Measurements from ENCODE around the gene TRIM47. TPM values are rescaled to one million over a fixed set of nuclear protein-coding genes. Genes with fewer than 3 reads are reported as not detected.
"Not testable (repeated sequence)": the region's sequence is repeated elsewhere in the genome, so short reads cannot be mapped to it uniquely, and the experiment has no call there.

TRIM47 gene
- total RNA-seq, 2 donors from 2014 or later, result 21.3 to 62.9 TPM

- DNase-seq (ENCODE audit: low spot score), result no peak
- no peaks in the 10 kb centered on the region for H3K9me3 ChIP-seq
Observed at GRCh38 chr17:75869282-75870141, 8.9 kb downstream of the TRIM47 start.

DNA sequence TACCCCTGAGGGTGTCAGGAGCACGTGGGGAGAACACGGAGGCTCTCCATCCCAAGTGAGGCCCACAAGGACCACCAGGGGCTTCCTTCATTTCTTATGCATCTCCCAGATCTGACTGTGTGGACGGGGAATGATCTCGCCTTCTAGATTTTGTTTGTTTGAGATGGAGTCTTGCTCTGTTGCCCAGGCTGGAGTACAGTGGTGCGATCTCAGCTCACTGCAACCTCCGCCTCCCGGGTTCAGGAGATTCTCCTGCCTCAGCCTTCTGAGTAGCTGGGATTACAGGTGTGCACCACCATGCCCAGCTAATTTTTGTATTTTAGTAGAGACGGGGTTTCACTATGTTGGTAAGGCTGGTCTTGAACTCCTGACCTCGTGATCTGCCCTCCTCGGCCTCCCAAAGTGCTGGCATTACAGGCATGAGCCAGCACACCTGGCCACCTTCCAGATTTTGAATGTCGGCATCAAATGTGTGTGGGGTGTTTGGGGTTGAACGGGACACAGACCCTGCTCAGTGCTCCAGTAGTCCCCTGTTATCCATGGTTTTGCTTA lies 9.6 kb downstream of the TRIM47 start:
- DNase-seq (ENCODE audit: low spot score); H3K9me3 ChIP-seq; intact Hi-C loops (cut with DNase I); H3K4me3 ChIP-seq; H3K4me1 ChIP-seq (replicated peaks); H3K27me3 ChIP-seq (replicated peaks; ENCODE audit: insufficient read depth); H3K36me3 ChIP-seq: not testable (repeated sequence)
- peak overlapping the region; percentile 57 to 74 for H3K27ac ChIP-seq
- 68% methylated on average over 12 of the region's 12 CpGs for WGBS

More at GRCh38 chr17:75869282-75870141, 8.9 kb downstream of the TRIM47 start:
- intact Hi-C loops (cut with DNase I), result no loop called here
- H3K4me3 ChIP-seq, result no peak overlapping the region
- H3K36me3 ChIP-seq, result no peaks in the 10 kb centered on the region
- H3K4me1 ChIP-seq (replicated peaks), result peaks cover 9% of the 10 kb centered on the region
- H3K27ac ChIP-seq, result peak overlapping the region; percentile 57 to 74
- H3K27me3 ChIP-seq (replicated peaks; ENCODE audit: insufficient read depth), result no peaks in the 10 kb centered on the region
- TF ChIP-seq POLR2A (IDR thresholded peaks at IDR 0.05) (no peak), POLR2AphosphoS5 (IDR thresholded peaks at IDR 0.05) (peak; percentile 2)
- TF ChIP-seq, protein P1, sequence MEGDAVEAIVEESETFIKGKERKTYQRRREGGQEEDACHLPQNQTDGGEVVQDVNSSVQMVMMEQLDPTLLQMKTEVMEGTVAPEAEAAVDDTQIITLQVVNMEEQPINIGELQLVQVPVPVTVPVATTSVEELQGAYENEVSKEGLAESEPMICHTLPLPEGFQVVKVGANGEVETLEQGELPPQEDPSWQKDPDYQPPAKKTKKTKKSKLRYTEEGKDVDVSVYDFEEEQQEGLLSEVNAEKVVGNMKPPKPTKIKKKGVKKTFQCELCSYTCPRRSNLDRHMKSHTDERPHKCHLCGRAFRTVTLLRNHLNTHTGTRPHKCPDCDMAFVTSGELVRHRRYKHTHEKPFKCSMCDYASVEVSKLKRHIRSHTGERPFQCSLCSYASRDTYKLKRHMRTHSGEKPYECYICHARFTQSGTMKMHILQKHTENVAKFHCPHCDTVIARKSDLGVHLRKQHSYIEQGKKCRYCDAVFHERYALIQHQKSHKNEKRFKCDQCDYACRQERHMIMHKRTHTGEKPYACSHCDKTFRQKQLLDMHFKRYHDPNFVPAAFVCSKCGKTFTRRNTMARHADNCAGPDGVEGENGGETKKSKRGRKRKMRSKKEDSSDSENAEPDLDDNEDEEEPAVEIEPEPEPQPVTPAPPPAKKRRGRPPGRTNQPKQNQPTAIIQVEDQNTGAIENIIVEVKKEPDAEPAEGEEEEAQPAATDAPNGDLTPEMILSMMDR (IDR thresholded peaks at IDR 0.05), result no peak
- 27% methylated on average over 23 of the region's 23 CpGs for WGBS

- H3K9me3 ChIP-seq; H3K27me3 ChIP-seq (replicated peaks; ENCODE audit: insufficient read depth); DNase-seq (ENCODE audit: low spot score); H3K4me1 ChIP-seq (replicated peaks); H3K4me3 ChIP-seq; H3K27ac ChIP-seq; intact Hi-C loops (cut with DNase I); H3K36me3 ChIP-seq: not testable (repeated sequence)
- WGBS, result 81% methylated on average over 17 of the region's 17 CpGs
Observed at GRCh38 chr17:75865404-75866188, 12.8 kb downstream of the TRIM47 start.

GRCh38 chr17:75864887-75865286 lies 13.5 kb downstream of the TRIM47 start:
- WGBS, result 68% methylated on average over 4 of the region's 4 CpGs
- H3K9me3 ChIP-seq; DNase-seq (ENCODE audit: low spot score); intact Hi-C loops (cut with DNase I); H3K4me1 ChIP-seq (replicated peaks); H3K36me3 ChIP-seq; H3K27me3 ChIP-seq (replicated peaks; ENCODE audit: insufficient read depth); H3K4me3 ChIP-seq: not testable (repeated sequence)
- peak overlapping the region in 1 of 2 donors; percentile 27 for H3K27ac ChIP-seq

- WGBS, result 14% methylated on average over 8 of the region's 8 CpGs
- TF ChIP-seq POLR2AphosphoS5 (IDR thresholded peaks at IDR 0.05) (peak; percentile 32), POLR2A (IDR thresholded peaks at IDR 0.05) (no peak)
- TF ChIP-seq, protein P1 (IDR thresholded peaks at IDR 0.05), result no peak
- H3K27ac ChIP-seq, result peak overlapping the region in 1 of 2 donors; percentile 27
- DNase-seq (ENCODE audit: low spot score), result no peak
- intact Hi-C loops (cut with DNase I), result no loop called here
- H3K27me3 ChIP-seq (replicated peaks; ENCODE audit: insufficient read depth), result no peaks in the 10 kb centered on the region
- H3K4me3 ChIP-seq, result no peak overlapping the region
- H3K9me3 ChIP-seq, result no peaks in the 10 kb centered on the region
- no peaks in the 10 kb centered on the region for H3K36me3 ChIP-seq
- H3K4me1 ChIP-seq (replicated peaks), result no peaks in the 10 kb centered on the region
Observed at GRCh38 chr17:75864448-75864871, 13.9 kb downstream of the TRIM47 start.

DNA sequence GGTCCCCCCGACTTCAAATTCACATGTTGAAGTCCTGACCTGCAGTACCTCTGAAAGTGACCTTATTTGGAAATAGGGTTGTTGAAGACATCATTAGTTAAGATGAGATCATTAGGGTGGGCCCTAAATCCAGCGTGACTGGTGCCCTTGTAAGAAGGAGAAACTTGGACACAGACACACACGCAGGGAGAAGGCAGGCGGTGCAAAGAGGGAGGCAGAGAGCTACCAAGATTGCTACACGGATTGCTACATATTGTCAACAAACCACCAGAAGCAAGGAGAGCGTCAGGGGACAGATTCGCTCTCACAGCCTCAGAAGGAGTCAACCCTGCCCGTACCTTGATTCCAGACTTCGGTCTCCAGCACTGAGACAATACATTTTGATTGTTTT lies 16.5 kb downstream of the TRIM47 start:
- no peaks in the 10 kb centered on the region for H3K27me3 ChIP-seq (replicated peaks; ENCODE audit: insufficient read depth)
- no peak for DNase-seq (ENCODE audit: low spot score)
- no peaks in the 10 kb centered on the region for H3K36me3 ChIP-seq
- intact Hi-C loops (cut with DNase I), result no loop called here
- H3K4me1 ChIP-seq (replicated peaks), result no peaks in the 10 kb centered on the region
- WGBS, result 79% methylated on average over 9 of the region's 9 CpGs
- H3K4me3 ChIP-seq, result no peak overlapping the region
- H3K27ac ChIP-seq, result no peak overlapping the region
- TF ChIP-seq, protein P1 (IDR thresholded peaks at IDR 0.05), result no peak
- no peak for TF ChIP-seq POLR2AphosphoS5 (IDR thresholded peaks at IDR 0.05)
- TF ChIP-seq POLR2A (IDR thresholded peaks at IDR 0.05), result no peak
- no peaks in the 10 kb centered on the region for H3K9me3 ChIP-seq

GRCh38 chr17:75859358-75859757 lies 19.0 kb downstream of the TRIM47 start:
- intact Hi-C loops (cut with DNase I); DNase-seq (ENCODE audit: low spot score); H3K9me3 ChIP-seq; H3K4me1 ChIP-seq (replicated peaks); H3K4me3 ChIP-seq; H3K27me3 ChIP-seq (replicated peaks; ENCODE audit: insufficient read depth); H3K36me3 ChIP-seq: not testable (repeated sequence)
- peak overlapping the region in 1 of 2 donors; percentile 20 for H3K27ac ChIP-seq
- WGBS, result 90% methylated on average over 10 of the region's 10 CpGs

Measured in prostate gland (tissue), 2 donors.